ENCODE results near the gene DIP2A.

DNA sequence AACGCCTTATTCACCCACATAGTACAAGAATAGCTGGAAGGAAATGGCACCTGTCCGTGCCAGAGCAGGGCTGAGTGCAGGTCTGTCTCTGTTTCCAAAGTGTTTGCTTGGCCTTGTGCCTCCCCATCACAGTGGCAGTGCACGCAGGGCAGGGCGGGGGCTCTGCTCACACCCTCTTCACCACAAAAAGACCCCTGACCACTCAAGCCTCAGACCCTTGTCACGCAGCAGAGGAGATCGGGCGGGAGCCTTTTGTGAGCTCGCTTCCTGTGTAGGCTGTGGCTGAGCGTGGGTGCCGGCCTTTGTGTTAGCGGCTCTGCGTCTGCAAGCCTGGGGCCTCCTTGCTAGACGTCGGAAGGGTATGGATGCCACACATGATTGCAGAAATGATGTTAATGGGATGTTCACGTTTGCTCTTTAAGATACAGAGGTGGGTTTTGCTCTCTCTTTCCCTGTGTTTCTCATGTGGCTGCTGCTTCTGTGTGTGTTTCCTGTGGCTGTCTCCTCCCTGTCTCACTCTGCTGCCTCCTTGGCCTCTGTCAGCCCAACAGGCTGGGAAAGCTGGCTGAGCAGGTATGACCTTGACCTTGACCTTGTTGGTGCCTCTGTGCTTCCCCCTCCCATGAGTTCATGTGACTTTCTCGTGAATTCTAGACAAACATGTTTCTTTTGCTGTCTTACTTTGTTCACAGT is 100.7 kb downstream of the DIP2A start:
- TF ChIP-seq, protein P1, sequence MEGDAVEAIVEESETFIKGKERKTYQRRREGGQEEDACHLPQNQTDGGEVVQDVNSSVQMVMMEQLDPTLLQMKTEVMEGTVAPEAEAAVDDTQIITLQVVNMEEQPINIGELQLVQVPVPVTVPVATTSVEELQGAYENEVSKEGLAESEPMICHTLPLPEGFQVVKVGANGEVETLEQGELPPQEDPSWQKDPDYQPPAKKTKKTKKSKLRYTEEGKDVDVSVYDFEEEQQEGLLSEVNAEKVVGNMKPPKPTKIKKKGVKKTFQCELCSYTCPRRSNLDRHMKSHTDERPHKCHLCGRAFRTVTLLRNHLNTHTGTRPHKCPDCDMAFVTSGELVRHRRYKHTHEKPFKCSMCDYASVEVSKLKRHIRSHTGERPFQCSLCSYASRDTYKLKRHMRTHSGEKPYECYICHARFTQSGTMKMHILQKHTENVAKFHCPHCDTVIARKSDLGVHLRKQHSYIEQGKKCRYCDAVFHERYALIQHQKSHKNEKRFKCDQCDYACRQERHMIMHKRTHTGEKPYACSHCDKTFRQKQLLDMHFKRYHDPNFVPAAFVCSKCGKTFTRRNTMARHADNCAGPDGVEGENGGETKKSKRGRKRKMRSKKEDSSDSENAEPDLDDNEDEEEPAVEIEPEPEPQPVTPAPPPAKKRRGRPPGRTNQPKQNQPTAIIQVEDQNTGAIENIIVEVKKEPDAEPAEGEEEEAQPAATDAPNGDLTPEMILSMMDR (conservative IDR thresholded peaks at IDR 0.05; ENCODE audit: low read depth in 2 of 2) = no peak
- no peak for TF ChIP-seq POLR2AphosphoS5 (IDR thresholded peaks at IDR 0.05; ENCODE audit: low read depth)

All from GM23338 (cell line).